Subcutaneous abdominal adipose tissue (tissue), 5 donors: Measurements from ENCODE around the gene RNF115.
"Not testable (repeated sequence)": the region's sequence is repeated elsewhere in the genome, so short reads cannot be mapped to it uniquely, and the experiment has no call there.

Experiments used
- H3K27ac ChIP-seq: one replicate; pipeline ENCODE4 v1.7.0; 2013; ENCODE audit warnings: low read depth, mild to moderate bottlenecking, inconsistent platforms, low read length, moderate library complexity
- H3K27me3 ChIP-seq, 5 donors: one replicate each; pipeline ENCODE4 v1.7.0; 2013; ENCODE audit warnings: low read length in 5 of 5, inconsistent platforms in 1 of 5; ENCODE audit not compliant: control insufficient read depth in 5 of 5, insufficient read depth in 4 of 5
- H3K36me3 ChIP-seq, 5 donors: one replicate each; pipeline ENCODE4 v1.7.0; 2013; ENCODE audit warnings: low read length in 5 of 5; ENCODE audit not compliant: control insufficient read depth in 5 of 5, insufficient read depth in 5 of 5
- H3K4me1 ChIP-seq, 5 donors: one replicate each; pipeline ENCODE4 v1.7.0; 2013; ENCODE audit warnings: low read length in 5 of 5, mild to moderate bottlenecking in 3 of 5, moderate library complexity in 1 of 5; ENCODE audit not compliant: control insufficient read depth in 5 of 5, insufficient read depth in 5 of 5
- H3K4me3 ChIP-seq, 5 donors: one replicate each; pipeline ENCODE4 v1.7.0; 2013; ENCODE audit warnings: low read length in 5 of 5, low read depth in 1 of 5
- H3K9ac ChIP-seq, 5 donors: one replicate each; pipeline ENCODE4 v1.7.0; 2013; ENCODE audit warnings: low read length in 5 of 5, mild to moderate bottlenecking in 4 of 5, moderate library complexity in 3 of 5
- H3K9me3 ChIP-seq, 5 donors: one replicate each; pipeline ENCODE4 v1.7.0; 2013; ENCODE audit warnings: low read length in 5 of 5; ENCODE audit not compliant: control insufficient read depth in 5 of 5
- donor health status: healthy.
- donor health status: healthy.
- donor health status: healthy.
- donor health status: healthy.
- donor health status: healthy.

The RNF115 gene

GRCh38 chr1:145804235-145805045, 19.5 kb downstream of the RNF115 start:
- Histone ChIP-seq H3K9ac (no peak overlapping the region), H3K36me3 (no peaks in the 10 kb centered on the region), H3K4me3 (no peak overlapping the region), H3K4me1 (peaks cover 0 to 16% (median 6%) of the 10 kb centered on the region in 5 donors), H3K27me3 (no peaks in the 10 kb centered on the region), H3K27ac (no peak overlapping the region), H3K9me3 (no peaks in the 10 kb centered on the region)

- H3K9me3 ChIP-seq: peaks cover 0 to 13% (median 5%) of the 10 kb centered on the region in 5 donors
- no peaks in the 10 kb centered on the region for H3K27me3 ChIP-seq
- peaks cover 0 to 16% (median 6%) of the 10 kb centered on the region in 5 donors for H3K4me1 ChIP-seq
- no peak overlapping the region for H3K4me3 ChIP-seq
- no peak overlapping the region for H3K9ac ChIP-seq
- H3K27ac ChIP-seq: no peak overlapping the region
- H3K36me3 ChIP-seq: no peaks in the 10 kb centered on the region
Observed at GRCh38 chr1:145799806-145800205, 24.1 kb downstream of the RNF115 start.

- Histone ChIP-seq H3K27ac (no peak overlapping the region), H3K36me3 (peaks cover 0 to 5% (median 0%) of the 10 kb centered on the region in 5 donors), H3K9me3 (peaks cover 0 to 13% (median 5%) of the 10 kb centered on the region in 5 donors), H3K4me3 (no peak overlapping the region), H3K9ac (no peak overlapping the region), H3K4me1 (peaks cover 0 to 10% (median 6%) of the 10 kb centered on the region in 5 donors), H3K27me3 (no peaks in the 10 kb centered on the region)
Observed at GRCh38 chr1:145796753-145797152, 27.1 kb downstream of the RNF115 start.

- Histone ChIP-seq H3K36me3 (peaks cover 0 to 5% (median 0%) of the 10 kb centered on the region in 5 donors), H3K4me1 (peaks cover 0 to under 1% (median under 1%) of the 10 kb centered on the region in 5 donors), H3K4me3 (no peak overlapping the region), H3K9ac (no peak overlapping the region), H3K27ac (no peak overlapping the region), H3K9me3 (peaks cover 0 to 13% (median 5%) of the 10 kb centered on the region in 5 donors), H3K27me3 (no peaks in the 10 kb centered on the region)
Observed at GRCh38 chr1:145795257-145795881, 28.5 kb downstream of the RNF115 start.

GRCh38 chr1:145792484-145792883, 31.4 kb downstream of the RNF115 start:
- H3K36me3 ChIP-seq: peaks cover 0 to 12% (median 9%) of the 10 kb centered on the region in 5 donors
- H3K4me1 ChIP-seq: no peaks in the 10 kb centered on the region
- H3K9ac ChIP-seq: no peak overlapping the region
- no peak overlapping the region for H3K4me3 ChIP-seq
- H3K9me3 ChIP-seq: peaks cover 0 to 12% (median 5%) of the 10 kb centered on the region in 5 donors
- no peaks in the 10 kb centered on the region for H3K27me3 ChIP-seq
- H3K27ac ChIP-seq: no peak overlapping the region

GRCh38 chr1:145791860-145792259, 32.0 kb downstream of the RNF115 start:
- H3K27ac ChIP-seq, H3K9ac ChIP-seq, H3K27me3 ChIP-seq, H3K4me1 ChIP-seq, H3K9me3 ChIP-seq, H3K4me3 ChIP-seq: not testable (repeated sequence)
- H3K36me3 ChIP-seq: peaks cover 0 to 12% (median 9%) of the 10 kb centered on the region in 5 donors

GRCh38 chr1:145788580-145788979, 35.3 kb downstream of the RNF115 start:
- no peak overlapping the region for H3K27ac ChIP-seq

GRCh38 chr1:145786271-145786670, 37.6 kb downstream of the RNF115 start:
- no peaks in the 10 kb centered on the region for H3K9me3 ChIP-seq
- H3K4me3 ChIP-seq: no peak overlapping the region
- no peaks in the 10 kb centered on the region for H3K27me3 ChIP-seq
- H3K27ac ChIP-seq: no peak overlapping the region
- H3K36me3 ChIP-seq: peaks cover 0 to 19% (median 9%) of the 10 kb centered on the region in 5 donors
- peaks cover 0 to 4% (median 0%) of the 10 kb centered on the region in 5 donors for H3K4me1 ChIP-seq
- no peak overlapping the region for H3K9ac ChIP-seq

More at GRCh38 chr1:145788580-145788979, 35.3 kb downstream of the RNF115 start:
- Histone ChIP-seq H3K9me3 (no peaks in the 10 kb centered on the region), H3K4me3 (no peak overlapping the region), H3K9ac (no peak overlapping the region), H3K27me3 (no peaks in the 10 kb centered on the region), H3K4me1 (peaks cover 0 to 4% (median 0%) of the 10 kb centered on the region in 5 donors), H3K36me3 (peaks cover 0 to 14% (median 9%) of the 10 kb centered on the region in 5 donors)

- Histone ChIP-seq H3K36me3 (peaks cover 3 to 22% (median 9%) of the 10 kb centered on the region in 5 donors), H3K27me3 (no peaks in the 10 kb centered on the region), H3K9ac (no peak overlapping the region), H3K4me3 (no peak overlapping the region), H3K9me3 (no peaks in the 10 kb centered on the region), H3K27ac (no peak overlapping the region), H3K4me1 (peaks cover 0 to 4% (median 0%) of the 10 kb centered on the region in 5 donors)
Observed at GRCh38 chr1:145785547-145785946, 38.3 kb downstream of the RNF115 start.

GRCh38 chr1:145784409-145784808, 39.5 kb downstream of the RNF115 start:
- H3K27me3 ChIP-seq: no peaks in the 10 kb centered on the region
- H3K4me3 ChIP-seq: no peak overlapping the region
- H3K9me3 ChIP-seq: no peaks in the 10 kb centered on the region
- H3K4me1 ChIP-seq: peaks cover 0 to 4% (median 0%) of the 10 kb centered on the region in 5 donors
- no peak overlapping the region for H3K27ac ChIP-seq
- no peak overlapping the region for H3K9ac ChIP-seq
- peaks cover 4 to 22% (median 9%) of the 10 kb centered on the region in 5 donors for H3K36me3 ChIP-seq
